Breast epithelium (tissue), 3 donors: ENCODE measurements around the gene TCAF1.

Experiments
- CTCF ChIP-seq, 3 donors: fragments of 450-650 bp; IDR thresholded peaks; one replicate each; pipeline ENCODE4 v1.5.1; 2016 to 2017; ENCODE audit warnings: antibody characterized with exemption in 3 of 3, mild to moderate bottlenecking in 3 of 3, moderate library complexity in 3 of 3
- POLR2A ChIP-seq: fragments of 450-650 bp; IDR thresholded peaks from one replicate; pipeline ENCODE4 v1.6.1; 2016; ENCODE audit warnings: antibody characterized with exemption, mild to moderate bottlenecking, moderate library complexity
- POLR2AphosphoS5 ChIP-seq, 3 donors: sonication (generic); formaldehyde crosslinking; IDR thresholded peaks; one replicate each; pipeline ENCODE4 v1.6.1; 2017; ENCODE audit warnings: antibody characterized with exemption in 3 of 3

GRCh38 chr7:143890558-143890957 is 11.4 kb downstream of the TCAF1 start:
- no peak for TF ChIP-seq POLR2A
- TF ChIP-seq POLR2AphosphoS5 (IDR thresholded peaks at IDR 0.05) = no peak
- no peak for TF ChIP-seq CTCF (IDR thresholded peaks at IDR 0.05)
